ENCODE results near the gene ZNF276.

Gene ZNF276

DNA sequence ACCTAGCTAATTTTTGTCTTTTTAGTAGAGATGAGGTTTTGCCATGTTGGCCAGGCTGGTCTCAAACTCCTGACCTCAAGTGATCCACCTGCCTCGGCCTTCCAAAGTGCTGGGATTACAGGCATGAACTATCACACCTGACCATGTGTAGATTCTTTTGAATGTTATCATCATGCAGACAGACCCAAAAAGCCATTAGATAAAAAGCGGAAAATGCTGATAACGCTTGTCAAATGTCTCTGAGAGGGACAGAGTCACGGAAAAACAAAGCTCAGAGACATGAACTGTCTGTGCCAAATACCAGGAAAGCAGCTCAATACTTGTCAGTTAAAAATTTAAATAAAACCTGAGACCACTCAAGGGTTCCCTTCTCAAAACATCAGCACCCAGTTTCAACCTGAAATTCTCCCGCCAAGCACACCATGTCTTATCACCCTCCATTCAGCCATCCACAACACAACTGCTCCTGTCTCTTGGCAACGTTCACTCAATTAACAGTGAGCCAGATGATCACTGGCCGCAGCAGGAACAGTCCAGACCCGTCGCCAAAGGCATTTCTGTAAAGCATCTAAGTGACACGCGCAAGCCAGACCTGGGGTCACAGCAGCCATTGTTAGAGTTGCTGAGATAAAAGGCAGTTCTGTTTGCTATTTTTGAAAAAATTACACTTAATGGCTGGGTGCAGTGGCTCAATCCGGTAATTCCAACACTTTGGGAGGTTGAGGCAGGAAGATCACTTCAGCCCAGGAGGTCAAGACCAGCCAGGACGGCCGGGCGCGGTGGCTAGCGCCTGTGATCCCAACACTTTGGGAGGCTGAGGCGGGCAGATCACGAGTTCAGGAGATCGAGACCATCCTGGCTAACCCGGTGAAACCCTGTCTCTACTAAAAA is 65.4 kb downstream of the ZNF276 start:
- DNase-seq, result no peak

- DNase-seq, result no peak
Observed at GRCh38 chr16:89787365-89787805, 66.0 kb downstream of the ZNF276 start.

Measured in activated T-cell treated with anti-CD3 and anti-CD28 coated beads, Interleukin-2, amount 50 U/mL, for 48 hours (primary cell).